Measurements from ENCODE around the gene SKOR1.

Gene SKOR1

DNA sequence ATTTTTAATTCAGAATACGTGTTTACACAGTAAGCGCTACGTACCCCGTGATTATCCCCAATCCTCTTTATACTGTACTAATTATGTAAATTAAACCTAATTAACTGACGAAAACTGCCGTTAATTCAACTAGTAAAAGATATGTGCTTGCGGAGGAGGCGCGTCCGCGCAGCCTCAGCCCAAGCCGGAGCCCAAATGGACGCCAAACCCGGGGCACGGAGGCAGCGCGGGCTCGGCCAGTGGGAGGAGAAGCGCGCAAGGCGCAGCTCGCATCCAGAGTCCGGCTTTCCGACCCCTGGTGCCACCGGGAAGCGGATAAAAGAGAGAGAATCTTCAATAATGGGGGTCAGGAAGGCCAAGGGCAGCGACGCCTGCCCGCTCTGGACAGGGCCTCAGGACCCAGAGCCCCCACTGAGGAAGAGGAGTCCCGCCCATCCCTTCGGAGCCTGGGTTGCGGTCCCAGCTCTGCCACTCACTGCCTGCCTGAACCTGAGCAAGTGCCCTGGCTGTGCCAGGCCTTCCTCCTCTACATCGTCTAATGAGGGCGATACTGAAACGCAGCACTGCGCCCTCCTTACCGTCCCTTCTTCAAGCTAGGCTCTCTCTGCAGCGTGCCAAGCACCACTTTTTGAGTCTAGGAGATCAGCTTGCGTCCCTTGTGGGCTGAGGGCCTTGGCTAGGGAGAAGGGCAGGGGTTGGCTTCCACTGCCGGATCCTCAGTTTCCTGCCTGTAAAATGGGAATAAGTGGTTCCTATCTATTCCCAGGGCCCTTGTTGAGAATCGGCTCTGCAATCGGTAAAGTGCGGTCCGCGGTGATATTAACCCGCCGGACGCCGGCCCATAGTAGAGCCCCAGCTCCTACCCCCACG, 5.0 kb upstream of the SKOR1 start:
- no peak for DNase-seq (ENCODE audit: low read depth)

DNA sequence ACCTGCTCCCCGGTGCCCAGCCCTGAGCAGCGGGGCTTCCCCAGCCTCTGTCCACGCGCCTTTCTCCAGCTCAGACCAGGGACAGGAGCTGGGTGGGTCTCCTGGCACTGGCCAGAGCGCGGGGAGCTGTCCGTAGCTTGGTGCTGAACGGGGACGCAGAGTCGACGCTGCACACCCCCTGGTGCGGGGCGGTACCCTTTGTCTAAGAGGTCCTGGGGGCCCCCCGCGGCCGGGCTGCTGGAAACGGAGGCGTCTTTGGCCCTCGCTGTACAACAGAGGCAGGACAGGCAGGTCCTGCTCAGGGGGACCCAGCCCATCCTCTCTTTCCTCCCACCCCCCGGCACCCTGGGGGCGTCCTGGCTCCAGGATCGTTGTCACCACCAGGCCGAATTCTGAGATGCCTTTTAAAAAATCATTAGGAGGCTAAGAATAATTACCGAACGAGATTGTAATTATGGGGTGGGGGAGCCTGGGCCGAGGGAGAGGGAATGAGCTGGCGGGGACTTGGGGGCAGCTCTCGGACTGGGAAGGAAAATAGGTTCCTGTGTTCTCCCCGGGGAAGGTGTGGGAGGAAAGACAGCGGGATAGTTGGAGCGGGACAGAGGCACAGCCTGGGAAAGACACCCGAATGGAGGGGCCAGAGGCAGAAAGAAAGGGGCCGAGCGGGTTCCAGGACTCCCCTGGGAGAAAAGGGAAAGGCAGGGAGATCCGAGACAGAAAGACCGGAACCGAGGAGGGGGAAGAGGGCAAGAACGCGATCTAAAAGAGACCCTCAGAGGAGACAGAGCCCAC, 4.1 kb upstream of the SKOR1 start:
- no peak for DNase-seq (ENCODE audit: low read depth)

DNA sequence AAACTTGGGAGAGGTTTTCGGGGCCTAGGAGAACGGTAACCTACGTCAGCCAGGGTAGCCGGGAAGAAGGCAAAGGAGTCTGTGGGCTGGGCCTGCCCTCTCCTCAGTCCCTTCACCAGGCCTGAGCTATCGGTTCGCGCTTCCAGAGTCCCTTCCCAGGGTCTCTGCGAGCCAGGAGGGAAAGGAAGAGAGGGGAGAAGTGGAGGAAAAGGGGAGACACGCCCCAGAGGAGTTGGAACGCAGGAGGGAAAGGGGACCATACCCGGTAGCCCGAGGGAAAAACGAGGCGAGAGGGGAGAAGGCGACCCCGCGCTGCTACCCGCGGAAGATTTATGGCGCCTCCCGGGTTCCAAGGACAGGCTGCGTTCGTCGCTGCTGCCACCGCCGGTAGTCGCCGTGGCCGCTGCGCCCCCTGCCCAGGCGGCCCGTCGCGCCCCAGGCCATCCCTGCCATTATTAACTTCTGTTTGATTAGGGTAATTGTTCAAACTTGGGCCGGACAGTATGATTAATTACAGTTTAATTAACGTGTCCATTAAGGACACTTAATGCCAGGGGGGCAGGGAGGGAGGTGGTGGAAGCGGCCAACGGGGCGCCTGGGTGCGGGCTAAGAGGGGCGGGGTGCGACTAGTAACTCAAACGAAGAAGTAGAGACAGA, 3.4 kb upstream of the SKOR1 start:
- DNase-seq (ENCODE audit: low read depth) = no peak

DNA sequence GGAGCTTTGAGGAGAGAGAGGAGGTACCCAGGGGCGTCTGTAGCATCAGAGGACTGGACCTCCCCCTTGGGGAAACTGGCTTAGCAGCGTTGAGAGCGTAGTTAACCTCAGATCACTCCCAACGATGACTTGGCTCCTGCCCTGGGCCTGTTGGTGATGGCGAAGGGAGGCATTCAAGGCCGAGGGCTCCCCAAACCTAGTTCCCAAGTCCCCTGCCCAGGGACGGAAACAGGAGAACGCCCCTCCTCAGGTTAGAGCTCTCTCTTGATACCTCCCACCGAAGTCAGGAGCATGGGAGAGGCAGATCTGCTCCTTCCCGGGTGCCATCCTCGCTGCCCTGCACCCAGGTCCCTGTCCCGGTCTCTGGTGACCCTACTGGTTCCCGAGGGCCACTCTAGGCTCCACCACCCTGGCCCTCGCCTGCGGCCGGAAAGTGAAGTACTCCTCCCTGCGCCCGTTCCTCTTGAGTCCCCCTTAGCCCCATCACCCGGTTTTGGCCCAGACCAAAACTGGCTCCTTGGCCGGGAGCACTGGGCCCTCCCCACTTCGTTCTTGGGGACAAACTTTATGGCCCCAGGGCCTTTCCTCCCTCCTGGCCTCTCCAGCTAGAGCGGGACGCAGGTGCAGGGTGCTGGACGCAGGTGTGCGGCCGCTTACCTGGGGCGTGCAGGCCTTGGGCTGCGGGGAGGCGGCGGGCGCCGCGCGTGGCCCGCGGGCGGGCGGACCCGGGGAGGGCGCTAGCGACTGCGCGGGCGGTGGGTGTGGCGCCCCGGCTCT, 2.6 kb upstream of the SKOR1 start:
- no peak for DNase-seq (ENCODE audit: low read depth)

DNA sequence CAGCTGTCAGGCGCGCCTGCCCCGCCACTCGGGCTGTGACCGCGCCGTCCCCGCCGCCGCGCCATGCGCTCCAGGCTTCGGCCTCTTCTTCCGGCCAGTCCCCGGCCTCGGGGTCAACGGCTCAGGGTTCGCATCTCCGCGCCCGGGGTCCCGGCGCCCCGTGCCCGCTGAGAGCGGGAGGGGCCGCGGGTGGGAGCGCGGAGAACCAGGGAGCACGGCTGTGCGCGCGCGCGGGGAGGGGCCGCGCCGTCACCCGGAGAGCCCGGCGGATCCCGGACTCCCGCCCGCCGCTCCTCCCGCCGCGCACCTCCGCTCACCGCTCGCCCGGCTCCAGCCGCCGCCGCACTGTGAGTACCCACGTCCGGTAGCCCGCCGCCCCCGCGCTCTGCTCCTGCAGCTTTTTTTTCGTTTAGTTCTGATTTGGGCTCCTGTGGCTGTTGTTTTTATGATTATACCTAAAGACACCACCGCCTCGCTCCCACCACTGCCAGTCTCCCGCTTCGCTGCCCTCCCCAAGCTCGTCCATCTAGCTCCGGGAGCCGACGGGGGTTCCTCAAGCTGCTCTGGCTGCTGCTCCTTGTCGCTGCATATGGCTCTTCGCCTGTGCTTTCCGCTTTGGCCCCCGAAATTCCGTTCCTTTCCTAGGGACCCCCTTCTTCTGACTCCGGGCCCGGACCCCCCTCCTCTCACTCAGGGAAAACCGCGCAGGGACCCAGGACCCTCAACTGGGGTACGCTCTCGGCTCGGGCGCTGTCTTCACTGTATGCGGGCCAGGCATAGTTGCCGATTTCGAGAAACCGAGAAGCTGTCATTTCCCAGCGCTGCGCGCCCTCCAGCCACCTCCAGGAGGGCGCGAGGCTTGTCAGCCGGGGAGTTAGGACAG, 1.8 kb upstream of the SKOR1 start:
- no peak for DNase-seq (ENCODE audit: low read depth)

DNA sequence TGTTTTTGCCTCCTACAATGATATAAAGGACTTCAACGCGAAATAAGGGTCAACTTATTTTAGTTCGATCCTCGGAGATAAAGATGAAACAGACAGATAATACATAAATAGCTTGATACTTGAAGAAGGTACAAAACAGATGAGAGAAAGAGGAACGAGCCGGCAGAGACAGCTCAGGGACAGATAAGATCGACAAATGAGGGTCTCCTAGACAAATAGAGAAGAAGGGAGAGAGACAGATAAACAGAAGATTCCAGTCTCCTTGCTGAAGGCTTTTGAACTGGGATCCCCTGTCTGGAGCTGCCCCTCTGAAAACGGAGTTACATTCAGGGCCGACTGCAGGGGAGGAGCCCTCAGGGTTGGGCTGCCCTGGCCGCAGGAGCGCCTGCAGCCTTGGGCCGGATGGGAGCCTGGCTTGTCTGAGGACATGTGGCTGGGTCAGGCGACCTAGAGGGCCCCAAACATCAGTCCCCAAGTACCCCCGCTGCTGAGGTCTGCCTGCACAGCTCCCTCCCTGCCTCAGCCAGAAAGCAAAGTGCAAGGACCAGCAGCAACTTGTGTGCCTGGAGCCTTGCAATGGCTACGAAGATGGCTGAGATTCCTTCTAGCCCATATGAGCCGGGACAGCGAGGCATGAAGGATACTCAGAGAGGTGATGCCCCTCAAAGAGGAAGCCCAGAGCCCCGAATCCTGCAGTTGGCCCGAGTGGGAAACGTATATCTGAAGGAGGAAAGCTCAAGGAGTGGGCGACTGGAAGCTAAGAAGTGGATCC, 926 bp upstream of the SKOR1 start:
- DNase-seq (ENCODE audit: low read depth) = no peak

DNA sequence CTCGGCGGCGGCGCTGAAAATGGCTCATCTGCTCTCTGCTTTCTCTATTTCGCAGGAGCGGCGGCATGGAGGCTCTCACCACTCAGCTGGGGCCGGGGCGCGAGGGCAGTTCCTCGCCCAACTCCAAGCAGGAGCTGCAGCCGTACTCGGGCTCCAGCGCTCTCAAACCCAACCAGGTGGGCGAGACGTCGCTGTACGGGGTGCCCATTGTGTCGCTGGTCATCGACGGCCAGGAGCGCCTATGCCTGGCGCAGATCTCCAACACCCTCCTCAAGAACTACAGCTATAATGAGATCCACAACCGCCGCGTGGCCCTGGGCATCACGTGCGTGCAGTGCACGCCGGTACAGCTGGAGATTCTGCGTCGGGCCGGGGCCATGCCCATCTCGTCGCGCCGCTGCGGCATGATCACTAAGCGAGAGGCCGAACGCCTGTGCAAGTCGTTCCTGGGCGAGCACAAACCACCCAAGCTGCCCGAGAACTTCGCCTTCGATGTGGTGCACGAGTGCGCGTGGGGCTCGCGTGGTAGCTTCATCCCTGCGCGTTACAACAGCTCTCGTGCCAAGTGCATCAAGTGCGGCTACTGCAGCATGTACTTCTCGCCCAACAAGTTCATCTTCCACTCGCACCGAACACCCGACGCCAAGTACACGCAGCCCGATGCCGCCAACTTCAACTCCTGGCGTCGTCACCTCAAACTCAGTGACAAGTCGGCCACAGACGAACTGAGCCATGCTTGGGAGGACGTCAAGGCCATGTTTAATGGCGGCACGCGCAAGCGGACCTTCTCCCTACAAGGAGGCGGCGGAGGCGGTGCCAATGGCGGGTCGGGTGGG, 790 bp downstream of the SKOR1 start:
- DNase-seq (ENCODE audit: low read depth) = no peak

DNA sequence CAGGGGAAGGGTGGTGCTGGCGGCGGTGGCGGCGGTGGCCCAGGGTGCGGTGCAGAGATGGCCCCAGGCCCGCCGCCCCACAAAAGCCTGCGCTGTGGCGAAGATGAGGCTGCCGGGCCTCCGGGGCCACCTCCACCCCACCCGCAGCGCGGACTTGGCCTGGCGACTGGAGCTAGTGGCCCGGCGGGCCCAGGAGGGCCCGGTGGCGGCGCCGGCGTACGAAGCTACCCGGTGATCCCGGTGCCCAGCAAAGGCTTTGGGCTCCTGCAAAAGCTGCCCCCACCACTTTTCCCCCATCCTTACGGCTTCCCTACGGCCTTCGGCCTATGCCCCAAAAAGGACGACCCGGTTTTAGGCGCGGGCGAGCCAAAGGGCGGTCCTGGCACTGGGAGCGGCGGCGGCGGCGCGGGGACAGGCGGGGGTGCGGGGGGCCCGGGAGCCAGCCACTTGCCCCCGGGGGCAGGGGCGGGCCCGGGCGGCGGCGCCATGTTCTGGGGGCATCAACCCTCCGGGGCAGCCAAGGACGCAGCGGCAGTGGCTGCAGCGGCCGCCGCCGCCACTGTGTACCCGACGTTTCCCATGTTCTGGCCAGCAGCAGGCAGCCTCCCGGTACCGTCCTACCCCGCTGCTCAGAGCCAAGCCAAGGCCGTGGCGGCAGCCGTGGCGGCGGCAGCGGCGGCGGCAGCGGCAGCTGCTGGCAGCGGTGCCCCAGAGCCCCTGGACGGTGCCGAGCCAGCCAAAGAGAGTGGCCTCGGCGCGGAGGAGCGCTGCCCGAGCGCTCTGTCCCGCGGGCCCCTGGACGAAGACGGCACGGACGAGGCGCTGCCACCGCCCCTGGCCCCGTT, 1.6 kb downstream of the SKOR1 start:
- no peak for DNase-seq (ENCODE audit: low read depth)

DNA sequence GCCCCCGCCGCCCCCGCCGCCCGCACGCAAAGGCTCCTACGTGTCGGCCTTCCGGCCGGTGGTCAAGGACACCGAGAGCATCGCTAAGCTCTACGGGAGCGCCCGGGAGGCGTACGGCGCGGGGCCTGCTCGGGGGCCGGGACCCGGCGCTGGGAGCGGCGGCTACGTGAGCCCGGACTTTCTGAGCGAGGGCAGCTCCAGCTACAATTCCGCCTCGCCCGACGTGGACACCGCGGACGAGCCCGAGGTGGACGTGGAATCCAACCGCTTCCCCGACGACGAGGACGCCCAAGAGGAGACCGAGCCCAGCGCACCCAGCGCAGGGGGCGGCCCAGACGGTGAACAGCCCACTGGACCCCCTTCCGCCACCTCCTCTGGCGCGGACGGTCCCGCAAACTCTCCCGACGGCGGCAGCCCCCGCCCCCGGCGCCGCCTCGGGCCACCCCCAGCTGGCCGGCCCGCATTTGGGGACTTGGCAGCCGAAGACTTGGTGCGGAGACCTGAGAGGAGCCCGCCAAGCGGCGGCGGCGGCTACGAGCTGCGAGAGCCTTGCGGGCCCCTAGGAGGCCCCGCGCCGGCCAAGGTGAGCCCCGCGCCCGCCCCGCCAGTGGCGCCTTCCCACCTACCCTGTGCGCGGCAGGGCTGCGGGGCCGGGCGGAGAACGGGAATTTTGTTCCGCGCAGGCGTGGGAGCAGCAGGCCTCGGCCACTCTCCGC, 2.4 kb downstream of the SKOR1 start:
- no peak for DNase-seq (ENCODE audit: low read depth)

DNA sequence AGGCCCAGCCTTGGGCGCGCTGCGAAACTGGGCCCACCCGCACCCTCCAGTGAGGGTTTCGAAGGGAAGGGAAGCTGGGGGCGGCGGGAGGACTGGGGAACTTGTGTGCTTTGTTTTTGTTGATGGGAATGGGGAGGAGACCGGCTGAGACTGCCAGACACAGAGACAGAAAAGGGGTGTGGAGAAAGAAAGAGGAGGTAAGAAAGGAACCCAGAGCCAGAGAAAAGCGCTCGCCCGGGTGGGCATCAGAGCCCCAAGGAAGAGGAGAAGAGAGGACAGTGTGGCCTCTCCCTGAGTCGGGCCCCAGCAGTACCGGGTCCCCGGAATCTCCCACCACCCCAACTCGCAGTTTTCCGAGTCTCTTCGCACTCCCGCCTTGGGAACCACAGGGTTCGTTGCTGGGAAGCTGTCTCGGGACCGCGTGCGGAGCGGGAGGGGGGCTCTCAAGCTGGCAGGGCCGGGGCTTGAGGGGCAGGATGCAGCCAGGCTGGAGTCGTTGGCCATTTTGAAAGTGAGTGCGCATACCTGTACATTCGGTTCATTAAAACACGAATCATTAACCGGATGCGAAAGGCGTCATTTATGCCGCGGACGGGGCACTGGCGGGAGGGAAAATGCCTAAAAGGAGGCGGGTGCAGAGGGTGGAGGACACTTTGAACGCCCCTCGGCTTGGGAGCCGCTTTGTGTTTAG, 3.1 kb downstream of the SKOR1 start:
- DNase-seq (ENCODE audit: low read depth) = no peak

DNA sequence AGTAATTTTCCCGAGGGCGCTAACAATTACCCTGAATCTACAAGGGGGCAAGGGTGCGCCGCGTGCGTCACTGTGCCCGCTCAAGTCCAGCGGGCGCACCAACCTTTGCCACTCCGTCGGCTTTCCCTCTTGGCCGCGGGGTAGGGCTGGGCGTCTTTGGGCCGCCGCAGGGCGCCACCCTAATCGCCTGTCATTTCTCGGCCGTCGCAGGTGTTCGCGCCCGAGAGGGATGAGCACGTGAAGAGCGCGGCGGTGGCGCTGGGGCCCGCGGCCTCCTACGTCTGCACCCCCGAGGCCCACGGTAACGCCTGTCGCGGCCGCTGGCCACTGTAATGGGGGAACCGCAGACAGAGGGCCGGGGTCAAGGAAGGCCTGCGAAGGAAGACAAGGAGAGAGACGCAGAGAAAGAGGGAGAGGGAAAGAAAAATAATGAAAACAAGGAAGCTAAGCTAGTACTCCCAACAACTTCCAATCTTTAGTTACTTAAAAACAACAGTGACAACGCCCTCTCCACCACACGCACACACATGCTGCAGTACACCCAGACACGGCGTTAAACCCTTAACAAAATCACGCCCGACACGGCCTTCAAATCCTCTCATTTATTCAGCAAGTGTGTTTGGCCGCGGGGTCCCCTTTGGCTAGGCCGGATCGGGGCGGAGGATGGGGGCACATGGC, 3.8 kb downstream of the SKOR1 start:
- no peak for DNase-seq (ENCODE audit: low read depth)

DNA sequence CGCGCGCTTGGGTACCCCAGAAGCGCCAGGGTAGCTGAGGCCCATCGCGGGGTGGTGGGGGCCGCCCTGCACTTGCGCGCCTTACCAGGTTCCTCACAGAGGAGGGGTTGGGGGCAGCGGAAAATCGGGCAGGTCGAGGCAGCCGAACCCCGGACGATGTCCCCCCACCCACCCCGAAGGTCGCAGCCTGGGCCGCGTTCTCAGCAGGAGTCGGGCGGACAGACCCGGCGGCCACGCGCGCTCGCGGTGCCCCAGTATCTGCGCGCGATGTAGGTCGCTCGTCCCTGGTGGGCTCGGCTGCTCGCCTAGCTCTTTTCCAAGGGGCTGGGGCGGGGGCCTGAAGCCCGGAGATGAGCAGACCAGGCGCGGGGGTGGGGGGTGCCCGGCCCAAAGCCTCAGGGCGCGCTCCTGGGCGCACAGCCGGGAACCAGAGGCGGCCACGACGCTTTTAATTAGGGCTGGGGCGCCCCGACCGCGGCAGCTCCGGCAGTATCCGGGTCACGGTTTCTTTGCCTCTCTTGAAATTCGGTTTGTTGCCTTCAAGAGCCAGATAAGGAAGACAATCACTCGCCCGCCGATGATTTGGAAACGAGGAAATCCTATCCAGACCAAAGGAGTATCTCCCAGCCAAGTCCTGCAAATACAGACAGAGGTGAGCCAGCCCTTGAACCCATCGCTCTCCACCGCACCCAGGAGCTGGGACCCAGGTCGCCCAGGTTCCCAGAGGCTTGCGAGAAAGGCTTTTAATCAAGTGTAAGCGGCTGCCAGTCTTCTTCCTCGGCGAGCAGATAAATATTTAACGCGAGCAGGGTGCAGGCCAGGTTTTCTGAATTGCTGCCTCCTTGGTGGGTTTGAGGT, 4.6 kb downstream of the SKOR1 start:
- no peak for DNase-seq (ENCODE audit: low read depth)

DNA sequence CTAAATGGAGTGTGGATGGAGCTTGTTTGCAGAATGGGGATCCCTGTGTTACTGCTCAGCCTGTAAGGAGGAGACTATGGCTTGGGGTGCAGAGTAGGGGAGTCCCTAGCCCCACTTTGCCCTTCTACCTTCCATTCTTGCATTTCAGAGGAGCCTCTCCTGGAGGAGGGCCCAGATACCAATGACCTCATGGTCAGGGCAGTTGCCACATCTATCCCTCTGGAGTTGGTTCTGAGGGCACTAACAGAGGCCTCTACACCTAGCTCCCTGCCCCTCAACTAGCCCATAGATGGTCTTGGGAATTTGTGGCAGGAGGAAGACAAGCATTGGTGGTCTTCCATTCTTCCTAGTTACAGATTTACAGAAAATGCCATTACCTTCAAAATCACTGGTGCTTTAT, 6.1 kb downstream of the SKOR1 start:
- no peak for DNase-seq (ENCODE audit: low read depth)

DNA sequence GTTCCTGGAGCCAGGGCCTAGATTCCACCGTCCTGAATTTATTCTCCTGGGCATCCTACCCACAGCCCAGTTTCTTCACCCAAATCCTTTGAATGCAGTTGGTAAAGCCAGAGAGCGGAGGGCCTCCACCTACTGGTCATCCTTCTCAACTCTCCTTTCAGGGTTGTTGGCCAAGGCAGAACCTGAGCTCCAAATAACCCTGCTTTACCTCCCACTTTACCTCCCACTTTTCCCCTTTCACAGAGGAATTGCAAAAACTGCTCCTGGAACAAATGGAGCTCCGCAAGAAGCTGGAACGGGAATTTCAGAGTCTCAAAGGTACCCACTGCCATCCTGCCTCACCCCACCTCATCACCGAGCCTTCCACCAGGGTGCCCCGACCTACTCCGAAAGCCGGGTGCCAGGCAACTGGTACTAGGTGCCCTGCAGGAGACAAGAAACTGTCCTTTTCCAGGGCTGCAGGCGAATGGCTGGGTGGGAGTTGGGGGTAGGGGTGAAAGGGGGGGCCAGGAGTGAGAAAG, 6.8 kb downstream of the SKOR1 start:
- DNase-seq (ENCODE audit: low read depth) = no peak
